GM19043 (cell line): ENCODE measurements around the gene ARID1A.
A peak's percentile ranks its signal among the peaks of the same experiment; 100 is the strongest.

Experiments
- ATAC-seq: cut with Tn5 transposase; IDR thresholded peaks from one replicate; pipeline ENCODE4 v1.9.1; 2021; ENCODE audit warnings: low read depth; ENCODE audit not compliant: unreplicated experiment

Gene ARID1A

GRCh38 chr1:26814893-26815292 lies 119.1 kb downstream of the ARID1A start:
- ATAC-seq: no peak

DNA sequence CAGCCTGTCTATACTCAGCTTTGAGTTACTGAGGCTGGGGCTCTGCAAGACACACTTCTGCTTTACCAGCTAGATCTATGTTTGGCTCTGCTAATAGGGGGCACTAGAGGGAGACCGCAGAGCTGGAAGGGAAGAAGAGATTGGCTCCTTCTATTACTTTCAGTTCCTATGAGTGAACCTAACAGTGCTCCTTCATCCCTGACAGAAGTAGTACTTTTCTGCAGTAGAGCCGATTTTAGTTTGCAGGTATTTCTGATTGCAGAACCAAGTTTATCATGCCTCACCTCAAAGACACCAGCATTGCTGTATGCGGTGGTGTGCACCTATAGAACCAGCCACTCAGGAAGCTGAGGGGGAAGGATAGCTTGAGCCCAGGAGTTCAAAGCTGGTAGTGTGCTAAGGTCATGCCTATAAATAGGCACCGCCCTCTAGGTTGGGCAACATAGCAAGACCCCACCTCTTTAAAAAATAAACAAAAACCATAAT lies 125.0 kb downstream of the ARID1A start:
- peak; percentile 97 for ATAC-seq

- ATAC-seq: no peak
Measured at GRCh38 chr1:26822737-26823395, 127.1 kb downstream of the ARID1A start.

DNA sequence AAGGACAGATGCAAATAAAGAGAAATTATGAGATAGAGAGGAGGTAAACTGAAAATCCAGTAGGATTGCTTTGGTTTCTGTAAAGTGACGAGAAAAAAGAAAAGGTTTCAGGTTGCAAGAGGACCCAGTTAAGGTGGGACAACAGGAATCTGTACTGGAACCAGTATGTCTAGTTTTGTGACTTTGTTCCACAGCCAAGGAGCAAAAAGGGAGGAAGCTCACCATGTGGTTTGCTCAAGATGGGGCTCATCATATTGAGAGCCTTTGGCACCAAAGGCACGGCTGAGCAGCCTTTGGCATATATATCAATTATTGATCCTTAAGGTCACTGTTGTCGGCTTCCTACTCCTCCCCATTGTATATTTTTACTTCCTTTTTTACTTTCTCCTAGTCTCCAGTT lies 128.9 kb downstream of the ARID1A start:
- ATAC-seq: no peak

- no peak for ATAC-seq
Measured at GRCh38 chr1:26826261-26827105, 130.7 kb downstream of the ARID1A start, which contains the start of gene ZDHHC18. ZDHHC18 (plus strand) TSS chr1:26826688; CDS start chr1:26826805, 117 bp downstream.

DNA sequence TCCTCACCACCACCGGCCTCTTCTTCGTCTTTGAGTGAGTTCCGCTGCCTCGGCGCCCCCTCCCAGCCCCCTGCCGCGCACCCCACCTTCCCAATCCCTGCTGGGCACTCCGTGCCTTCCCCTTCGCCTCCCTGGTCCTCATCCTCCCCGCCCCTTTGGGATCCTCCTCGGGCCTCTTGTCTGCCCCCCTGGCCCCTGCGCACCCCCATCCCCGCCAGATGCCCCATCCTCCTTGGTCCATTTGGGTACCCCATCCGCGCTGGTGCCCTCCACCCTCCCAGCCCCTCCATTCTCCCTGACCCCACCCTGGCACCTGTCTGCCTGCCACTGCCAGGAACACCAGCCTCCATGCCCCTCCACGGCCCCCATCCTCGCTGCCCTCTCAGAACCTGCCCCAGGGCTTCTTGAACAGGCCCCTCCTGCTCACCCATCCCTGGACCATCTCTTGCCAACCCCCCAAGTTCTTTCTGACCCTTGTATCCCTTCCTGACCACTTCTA lies 131.3 kb downstream of the ARID1A start:
- ATAC-seq: no peak

DNA sequence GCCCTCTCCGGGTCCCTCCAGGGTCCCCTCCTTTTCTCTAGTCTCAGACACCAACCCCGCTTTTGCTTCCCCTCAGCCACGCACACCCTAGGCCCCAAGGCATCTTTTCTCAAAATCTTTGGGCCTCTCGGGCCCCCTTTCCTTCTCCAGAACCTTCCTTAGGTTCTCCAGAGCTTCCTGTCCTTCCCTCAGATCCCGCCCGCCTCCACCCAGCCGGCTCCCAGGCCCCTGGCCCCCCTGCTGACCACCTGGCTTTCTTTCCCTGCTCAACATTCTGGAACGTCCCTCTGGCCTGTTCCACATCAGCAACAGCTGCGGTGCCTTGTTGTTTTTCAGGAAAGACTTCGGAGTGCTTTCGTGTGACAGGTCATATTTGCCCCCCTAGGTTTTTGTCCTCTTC lies 131.8 kb downstream of the ARID1A start:
- no peak for ATAC-seq

GRCh38 chr1:26828411-26828991 lies 132.7 kb downstream of the ARID1A start:
- ATAC-seq: no peak

- no peak for ATAC-seq
Measured at GRCh38 chr1:26829184-26829911, 133.5 kb downstream of the ARID1A start.

GRCh38 chr1:26831059-26831458 lies 135.2 kb downstream of the ARID1A start:
- ATAC-seq: no peak
